Bronchial epithelial cell (primary cell): ENCODE measurements around the gene SMIM13. TPM values are rescaled to one million over a fixed set of nuclear protein-coding genes. Genes with fewer than 3 reads are reported as not detected.

Experiments used
- DNase-seq: peaks from one replicate; pipeline ENCODE4 v3.0.0-alpha.2; 2010; ENCODE audit warnings: low read depth
- FAIRE-seq: peaks from 2 replicates; lab custom pipeline; 2011; peaks lifted over from hg19 to GRCh38; lab: Jason Lieb, UNC
- H3K27me3 ChIP-seq: 2 replicates; pipeline ENCODE4 v1.5.1; 2011; ENCODE audit warnings: low read length; ENCODE audit not compliant: control insufficient read depth, insufficient read depth
- H3K36me3 ChIP-seq: 2 replicates; pipeline ENCODE4 v1.5.1; 2011; ENCODE audit warnings: low read length; ENCODE audit not compliant: control insufficient read depth, insufficient read depth
- H3K4me3 ChIP-seq: 2 replicates; pipeline ENCODE4 v1.5.1; 2011; ENCODE audit warnings: mild to moderate bottlenecking, low read depth, low read length, control low read depth
- CTCF ChIP-seq: IDR thresholded peaks from 2 replicates; pipeline ENCODE4 v1.5.1; 2011; ENCODE audit warnings: mild to moderate bottlenecking, moderate library complexity, low read length, control low read depth, inconsistent platforms; ENCODE audit not compliant: insufficient read depth, severe bottlenecking
- total RNA-seq: library from RNA; depleted of rRNA; stranded (reverse); fragments of >200 nt; gene quantifications from 2 replicates; pipeline ENCODE4 v1.2.1, GENCODE V29; 2014

Gene SMIM13
- total RNA-seq, 1 donor from 2014 or later = 17.1 TPM

GRCh38 chr6:11129908-11130565 lies 36.4 kb downstream of the SMIM13 start:
- no peak for FAIRE-seq
- peaks cover 5% of the 10 kb centered on the region for H3K36me3 ChIP-seq
- TF ChIP-seq CTCF = no peak
- no peaks in the 10 kb centered on the region for H3K27me3 ChIP-seq
- DNase-seq = no peak
- H3K4me3 ChIP-seq = no peak overlapping the region

DNA sequence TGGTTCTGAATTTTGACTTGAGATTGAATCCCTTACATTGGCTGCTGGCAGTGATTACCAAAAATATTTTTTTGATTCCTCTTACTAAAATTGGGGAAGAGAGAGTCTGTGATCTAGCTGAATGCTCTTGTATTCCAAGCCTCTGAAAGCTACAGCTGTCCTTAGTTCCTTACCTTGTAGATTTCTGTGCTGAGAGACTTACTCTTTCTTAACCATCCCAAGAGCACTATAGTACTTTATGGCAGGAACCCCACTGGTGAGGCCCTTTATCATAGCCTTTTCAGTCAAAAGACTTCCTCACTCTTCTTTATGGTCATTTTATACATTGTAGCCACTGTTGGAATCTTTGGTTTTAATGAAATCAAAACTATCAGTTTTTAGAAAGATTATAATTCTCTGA lies 37.0 kb downstream of the SMIM13 start:
- no peak for DNase-seq
- Histone ChIP-seq H3K27me3 (no peaks in the 10 kb centered on the region), H3K36me3 (peaks cover 8% of the 10 kb centered on the region), H3K4me3 (no peak overlapping the region)
- TF ChIP-seq CTCF = no peak
- no peak for FAIRE-seq

GRCh38 chr6:11132194-11132888 lies 38.7 kb downstream of the SMIM13 start:
- DNase-seq (no peak), FAIRE-seq (no peak)
- peaks cover 4% of the 10 kb centered on the region for H3K36me3 ChIP-seq
- TF ChIP-seq CTCF = no peak
- H3K4me3 ChIP-seq = no peak overlapping the region
- H3K27me3 ChIP-seq = no peaks in the 10 kb centered on the region

- Histone ChIP-seq H3K27me3 (no peaks in the 10 kb centered on the region), H3K4me3 (no peak overlapping the region), H3K36me3 (peaks cover 3% of the 10 kb centered on the region)
- FAIRE-seq (no peak), DNase-seq (no peak)
- TF ChIP-seq CTCF = no peak
Observed at GRCh38 chr6:11133281-11133680, 39.6 kb downstream of the SMIM13 start.

- TF ChIP-seq CTCF = no peak
- peak; percentile 43 for DNase-seq
- FAIRE-seq = no peak
- no peak overlapping the region for H3K4me3 ChIP-seq
- peaks cover 3% of the 10 kb centered on the region for H3K36me3 ChIP-seq
- no peaks in the 10 kb centered on the region for H3K27me3 ChIP-seq
Observed at GRCh38 chr6:11136809-11137208, 43.2 kb downstream of the SMIM13 start.
